ENCODE measurements around the gene NADSYN1. TPM values are rescaled to one million over a fixed set of nuclear protein-coding genes. Genes with fewer than 3 reads are reported as not detected.

The NADSYN1 gene
- total and polyA plus RNA-seq, 2 experiments from 2014 or later = 46.8 to 68.9 TPM

GRCh38 chr11:71502026-71502425 is 49.0 kb downstream of the NADSYN1 start:
- no peak for TF ChIP-seq CTCF (IDR thresholded peaks at IDR 0.05; ENCODE audit: low read depth, low read length)
- no peak overlapping the region for H3K4me3 ChIP-seq
- DNase-seq (ENCODE audit: low read depth in 1 of 2, low spot score in 1 of 2) = no peak
- H3K9me3 ChIP-seq (ENCODE audit: low read depth) = no peaks in the 10 kb centered on the region
- no peaks in the 10 kb centered on the region for H3K27me3 ChIP-seq
- H3K4me1 ChIP-seq (ENCODE audit: low read depth) = no peaks in the 10 kb centered on the region
- H3K36me3 ChIP-seq = peaks cover 7% of the 10 kb centered on the region
- H3K27ac ChIP-seq = no peak overlapping the region

GRCh38 chr11:71502871-71503435 is 50.0 kb downstream of the NADSYN1 start:
- no peaks in the 10 kb centered on the region for H3K4me1 ChIP-seq (ENCODE audit: low read depth)
- TF ChIP-seq CTCF (IDR thresholded peaks at IDR 0.05; ENCODE audit: low read depth, low read length) = no peak
- H3K36me3 ChIP-seq = peaks cover 7% of the 10 kb centered on the region
- H3K27me3 ChIP-seq = no peaks in the 10 kb centered on the region
- H3K9me3 ChIP-seq (ENCODE audit: low read depth) = no peaks in the 10 kb centered on the region
- no peak overlapping the region for H3K27ac ChIP-seq
- no peak overlapping the region for H3K4me3 ChIP-seq
- no peak for DNase-seq (ENCODE audit: low read depth in 1 of 2, low spot score in 1 of 2)

- DNase-seq (ENCODE audit: low read depth in 1 of 2, low spot score in 1 of 2) = no peak
- H3K4me1 ChIP-seq (ENCODE audit: low read depth) = no peaks in the 10 kb centered on the region
- H3K27ac ChIP-seq = no peak overlapping the region
- no peaks in the 10 kb centered on the region for H3K9me3 ChIP-seq (ENCODE audit: low read depth)
- no peak overlapping the region for H3K4me3 ChIP-seq
- no peaks in the 10 kb centered on the region for H3K27me3 ChIP-seq
- no peak for TF ChIP-seq CTCF (IDR thresholded peaks at IDR 0.05; ENCODE audit: low read depth, low read length)
- no peaks in the 10 kb centered on the region for H3K36me3 ChIP-seq
These were observed 51.5 kb downstream of the NADSYN1 start for GRCh38 chr11:71504531-71504930.

- no peak for DNase-seq (ENCODE audit: low read depth in 1 of 2, low spot score in 1 of 2)
- no peaks in the 10 kb centered on the region for H3K36me3 ChIP-seq
- H3K9me3 ChIP-seq (ENCODE audit: low read depth) = no peaks in the 10 kb centered on the region
- no peaks in the 10 kb centered on the region for H3K27me3 ChIP-seq
- H3K4me3 ChIP-seq = no peak overlapping the region
- no peak overlapping the region for H3K27ac ChIP-seq
- no peak for TF ChIP-seq CTCF (IDR thresholded peaks at IDR 0.05; ENCODE audit: low read depth, low read length)
- H3K4me1 ChIP-seq (ENCODE audit: low read depth) = no peaks in the 10 kb centered on the region
These were observed 52.0 kb downstream of the NADSYN1 start for GRCh38 chr11:71505001-71505400.

- DNase-seq (ENCODE audit: low read depth in 1 of 2, low spot score in 1 of 2) = no peak
- TF ChIP-seq CTCF (IDR thresholded peaks at IDR 0.05; ENCODE audit: low read depth, low read length) = no peak
- no peaks in the 10 kb centered on the region for H3K36me3 ChIP-seq
- H3K27me3 ChIP-seq = no peaks in the 10 kb centered on the region
- H3K9me3 ChIP-seq (ENCODE audit: low read depth) = no peaks in the 10 kb centered on the region
- no peaks in the 10 kb centered on the region for H3K4me1 ChIP-seq (ENCODE audit: low read depth)
- H3K27ac ChIP-seq = no peak overlapping the region
- H3K4me3 ChIP-seq = no peak overlapping the region
These were observed 52.8 kb downstream of the NADSYN1 start for GRCh38 chr11:71505781-71506180.
